Peyer's patch (tissue), 4 donors: ENCODE data around the gene ACOT13. TPM values are rescaled to one million over a fixed set of nuclear protein-coding genes. Genes with fewer than 3 reads are reported as not detected.

Experiments used
- DNase-seq, 3 donors: peaks; one replicate each; pipeline ENCODE4 v3.0.0-alpha.2; 2017 to 2019
- H3K27ac ChIP-seq, 4 donors: fragments of 200-600 bp; sonication (generic); one replicate each; pipeline ENCODE4 v1.5.1; 2016 to 2019
- H3K27me3 ChIP-seq, 2 donors: fragments of 200-600 bp; sonication (generic); one replicate each; pipeline ENCODE4 v1.5.1; 2019
- H3K36me3 ChIP-seq, 3 donors: fragments of 200-600 bp; sonication (generic); one replicate each; pipeline ENCODE4 v1.5.1; 2016 to 2019
- H3K4me1 ChIP-seq, 4 donors: fragments of 200-600 bp; sonication (generic); one replicate each; pipeline ENCODE4 v1.5.1; 2016 to 2019
- H3K4me3 ChIP-seq, 4 donors: fragments of 200-600 bp; sonication (generic); 1 replicate in 3 of 4; 2 replicates in 1 of 4; pipeline ENCODE4 v1.5.1; 2016 to 2019; ENCODE audit warnings: mild to moderate bottlenecking in 1 of 4
- H3K9me3 ChIP-seq, 4 donors: fragments of 200-600 bp; sonication (generic); one replicate each; pipeline ENCODE4 v1.5.1; 2016 to 2019; ENCODE audit warnings: mild to moderate bottlenecking in 1 of 4
- POLR2A ChIP-seq, 2 donors: fragments of 450-650 bp; IDR thresholded peaks; one replicate each; pipeline ENCODE4 v1.5.1; 2017; ENCODE audit warnings: antibody characterized with exemption in 2 of 2, mild to moderate bottlenecking in 2 of 2, moderate library complexity in 2 of 2
- total RNA-seq, 4 donors: library from RNA; depleted of rRNA; stranded (reverse); fragments of >200 nt; gene quantifications; one replicate each; pipeline ENCODE4 v1.1.0, GENCODE V29; 2016
- TF ChIP-seq, protein P1 (sequence below), 6 experiments: fragments of 450-650 bp in 4 of 6; fragments of 200-600 bp in 2 of 6; sonication (generic) in 1 of 6; IDR thresholded peaks; one replicate each; pipeline ENCODE4 v1.5.1; 2017 to 2019; ENCODE audit warnings: antibody characterized with exemption in 6 of 6, mild to moderate bottlenecking in 3 of 6, moderate library complexity in 1 of 6

Gene ACOT13
- total RNA-seq, 4 donors from 2014 or later: 5.2 to 23.1 (median 9.1) TPM

DNA sequence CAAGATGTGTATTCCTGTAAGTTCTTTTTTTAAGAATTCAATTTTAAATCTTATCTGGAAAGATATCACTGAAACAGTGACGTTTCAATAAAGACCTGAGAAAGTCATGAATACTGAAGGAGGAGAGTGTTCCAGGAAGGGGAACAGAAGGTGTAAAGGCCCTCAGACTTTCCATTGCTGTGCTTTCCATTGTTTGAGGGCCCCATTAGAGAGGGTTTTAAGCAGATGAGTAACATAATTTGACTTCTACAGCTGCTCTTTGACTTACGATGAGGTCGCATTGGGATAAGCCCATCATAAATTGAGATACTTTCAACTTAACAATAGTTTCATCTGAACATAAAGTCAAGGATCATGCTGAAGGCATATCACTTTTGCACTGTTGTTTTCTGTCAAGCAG lies 24.7 kb downstream of the ACOT13 start:
- Histone ChIP-seq H3K4me3 (no peak overlapping the region), H3K36me3 (no peaks in the 10 kb centered on the region), H3K4me1 (no peaks in the 10 kb centered on the region), H3K27ac (no peak overlapping the region), H3K9me3 (no peaks in the 10 kb centered on the region), H3K27me3 (no peaks in the 10 kb centered on the region)
- DNase-seq: no peak
- TF ChIP-seq POLR2A (IDR thresholded peaks at IDR 0.05): no peak
- TF ChIP-seq, protein P1, sequence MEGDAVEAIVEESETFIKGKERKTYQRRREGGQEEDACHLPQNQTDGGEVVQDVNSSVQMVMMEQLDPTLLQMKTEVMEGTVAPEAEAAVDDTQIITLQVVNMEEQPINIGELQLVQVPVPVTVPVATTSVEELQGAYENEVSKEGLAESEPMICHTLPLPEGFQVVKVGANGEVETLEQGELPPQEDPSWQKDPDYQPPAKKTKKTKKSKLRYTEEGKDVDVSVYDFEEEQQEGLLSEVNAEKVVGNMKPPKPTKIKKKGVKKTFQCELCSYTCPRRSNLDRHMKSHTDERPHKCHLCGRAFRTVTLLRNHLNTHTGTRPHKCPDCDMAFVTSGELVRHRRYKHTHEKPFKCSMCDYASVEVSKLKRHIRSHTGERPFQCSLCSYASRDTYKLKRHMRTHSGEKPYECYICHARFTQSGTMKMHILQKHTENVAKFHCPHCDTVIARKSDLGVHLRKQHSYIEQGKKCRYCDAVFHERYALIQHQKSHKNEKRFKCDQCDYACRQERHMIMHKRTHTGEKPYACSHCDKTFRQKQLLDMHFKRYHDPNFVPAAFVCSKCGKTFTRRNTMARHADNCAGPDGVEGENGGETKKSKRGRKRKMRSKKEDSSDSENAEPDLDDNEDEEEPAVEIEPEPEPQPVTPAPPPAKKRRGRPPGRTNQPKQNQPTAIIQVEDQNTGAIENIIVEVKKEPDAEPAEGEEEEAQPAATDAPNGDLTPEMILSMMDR (IDR thresholded peaks at IDR 0.05): no peak

- no peak overlapping the region for H3K4me3 ChIP-seq
- no peaks in the 10 kb centered on the region for H3K36me3 ChIP-seq
- no peak for TF ChIP-seq POLR2A (IDR thresholded peaks at IDR 0.05)
- TF ChIP-seq, protein P1 (IDR thresholded peaks at IDR 0.05): no peak
- H3K27me3 ChIP-seq: no peaks in the 10 kb centered on the region
- no peaks in the 10 kb centered on the region for H3K9me3 ChIP-seq
- no peaks in the 10 kb centered on the region for H3K4me1 ChIP-seq
- H3K27ac ChIP-seq: no peak overlapping the region
- no peak for DNase-seq
Observed at GRCh38 chr6:24692003-24692402, 25.1 kb downstream of the ACOT13 start.

GRCh38 chr6:24692415-24692814 lies 25.5 kb downstream of the ACOT13 start:
- no peak for DNase-seq
- H3K36me3 ChIP-seq: no peaks in the 10 kb centered on the region
- H3K4me1 ChIP-seq: no peaks in the 10 kb centered on the region
- H3K4me3 ChIP-seq: no peak overlapping the region
- H3K27ac ChIP-seq: no peak overlapping the region
- TF ChIP-seq POLR2A (IDR thresholded peaks at IDR 0.05): no peak
- TF ChIP-seq, protein P1 (IDR thresholded peaks at IDR 0.05): no peak
- no peaks in the 10 kb centered on the region for H3K9me3 ChIP-seq
- no peaks in the 10 kb centered on the region for H3K27me3 ChIP-seq

DNA sequence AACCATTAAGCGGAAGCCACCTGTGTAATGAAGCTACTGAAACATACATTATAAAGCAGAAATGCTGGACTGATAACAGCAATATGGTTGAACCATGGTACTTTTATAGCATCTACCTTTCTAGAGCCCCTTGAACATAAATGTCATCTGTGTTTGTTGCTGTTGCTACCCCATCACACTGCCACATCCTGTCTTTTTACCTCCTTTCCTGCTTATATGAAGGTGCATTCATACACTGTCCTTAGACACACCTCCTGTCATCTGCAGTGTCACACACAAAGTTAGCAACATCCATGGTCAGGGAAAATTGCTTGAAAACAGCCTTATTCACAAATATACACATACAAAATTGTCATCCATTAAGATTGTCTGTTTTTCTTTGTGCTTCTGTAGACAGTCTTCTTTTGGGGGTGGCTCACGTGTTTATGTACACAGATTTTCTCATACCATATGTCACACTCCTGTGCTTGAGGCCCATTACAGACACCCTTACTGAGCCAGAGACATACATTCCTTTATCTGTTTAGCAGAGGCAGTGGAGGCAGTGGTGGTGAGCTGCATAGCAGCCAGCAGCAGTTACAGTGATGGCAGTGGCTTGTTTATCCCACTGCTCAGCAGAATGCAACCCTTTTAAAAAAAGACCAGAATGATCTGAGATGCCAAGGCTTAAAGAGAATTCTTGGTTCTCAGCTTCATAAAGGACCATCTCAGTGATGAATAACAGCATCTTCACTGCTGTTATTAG lies 26.1 kb downstream of the ACOT13 start:
- Histone ChIP-seq H3K27me3 (no peaks in the 10 kb centered on the region), H3K27ac (no peak overlapping the region), H3K36me3 (no peaks in the 10 kb centered on the region), H3K4me1 (no peaks in the 10 kb centered on the region), H3K4me3 (no peak overlapping the region), H3K9me3 (no peaks in the 10 kb centered on the region)
- no peak for DNase-seq
- TF ChIP-seq, protein P1 (IDR thresholded peaks at IDR 0.05): no peak
- TF ChIP-seq POLR2A (IDR thresholded peaks at IDR 0.05): no peak

- no peak overlapping the region for H3K27ac ChIP-seq
- H3K9me3 ChIP-seq: no peaks in the 10 kb centered on the region
- H3K4me3 ChIP-seq: no peak overlapping the region
- H3K4me1 ChIP-seq: no peaks in the 10 kb centered on the region
- no peaks in the 10 kb centered on the region for H3K36me3 ChIP-seq
- TF ChIP-seq POLR2A (IDR thresholded peaks at IDR 0.05): no peak
- TF ChIP-seq, protein P1 (IDR thresholded peaks at IDR 0.05): no peak
- no peaks in the 10 kb centered on the region for H3K27me3 ChIP-seq
- DNase-seq: no peak
Observed at GRCh38 chr6:24694198-24694597, 27.3 kb downstream of the ACOT13 start.
